PFSK-1 (cell line): ENCODE results near the gene ETS2.

Source experiments
- FOXP2 ChIP-seq: optimal IDR thresholded peaks from 2 replicates; pipeline ENCODE3; 2011; ENCODE audit warnings: borderline replicate concordance, control low read depth, inconsistent platforms; ENCODE audit not compliant: insufficient read depth; ENCODE audit errors: extremely low read length, extremely low read depth
- POLR2AphosphoS5 ChIP-seq: IDR thresholded peaks from 2 replicates; pipeline ENCODE4 v1.6.1; 2012; ENCODE audit warnings: low read depth, mild to moderate bottlenecking, control low read depth, low read length, moderate library complexity
- SIN3A ChIP-seq: IDR thresholded peaks from 2 replicates; pipeline ENCODE4 v1.6.1; 2012; ENCODE audit warnings: mild to moderate bottlenecking, low read length, moderate library complexity, borderline replicate concordance; ENCODE audit not compliant: insufficient read depth
- TAF1 ChIP-seq: IDR thresholded peaks from 2 replicates; pipeline ENCODE4 v1.6.1; 2012; ENCODE audit warnings: low read length, control low read depth, borderline replicate concordance; ENCODE audit not compliant: insufficient read depth
- TF ChIP-seq, protein P1 (sequence below), 2 experiments: IDR thresholded peaks; 2 replicates each; pipeline versions ENCODE4 v1.6.1 to v1.8.0; 2011 to 2012; ENCODE audit warnings: low read depth in 2 of 2, low read length in 2 of 2, control low read depth in 1 of 2, inconsistent platforms in 1 of 2, mild to moderate bottlenecking in 1 of 2, moderate library complexity in 1 of 2; ENCODE audit not compliant: insufficient read depth in 1 of 2

The ETS2 gene

GRCh38 chr21:38787016-38787415 is 18.7 kb upstream of the ETS2 start:
- TF ChIP-seq FOXP2, result no peak
- TF ChIP-seq POLR2AphosphoS5, result no peak
- TF ChIP-seq, protein P1, sequence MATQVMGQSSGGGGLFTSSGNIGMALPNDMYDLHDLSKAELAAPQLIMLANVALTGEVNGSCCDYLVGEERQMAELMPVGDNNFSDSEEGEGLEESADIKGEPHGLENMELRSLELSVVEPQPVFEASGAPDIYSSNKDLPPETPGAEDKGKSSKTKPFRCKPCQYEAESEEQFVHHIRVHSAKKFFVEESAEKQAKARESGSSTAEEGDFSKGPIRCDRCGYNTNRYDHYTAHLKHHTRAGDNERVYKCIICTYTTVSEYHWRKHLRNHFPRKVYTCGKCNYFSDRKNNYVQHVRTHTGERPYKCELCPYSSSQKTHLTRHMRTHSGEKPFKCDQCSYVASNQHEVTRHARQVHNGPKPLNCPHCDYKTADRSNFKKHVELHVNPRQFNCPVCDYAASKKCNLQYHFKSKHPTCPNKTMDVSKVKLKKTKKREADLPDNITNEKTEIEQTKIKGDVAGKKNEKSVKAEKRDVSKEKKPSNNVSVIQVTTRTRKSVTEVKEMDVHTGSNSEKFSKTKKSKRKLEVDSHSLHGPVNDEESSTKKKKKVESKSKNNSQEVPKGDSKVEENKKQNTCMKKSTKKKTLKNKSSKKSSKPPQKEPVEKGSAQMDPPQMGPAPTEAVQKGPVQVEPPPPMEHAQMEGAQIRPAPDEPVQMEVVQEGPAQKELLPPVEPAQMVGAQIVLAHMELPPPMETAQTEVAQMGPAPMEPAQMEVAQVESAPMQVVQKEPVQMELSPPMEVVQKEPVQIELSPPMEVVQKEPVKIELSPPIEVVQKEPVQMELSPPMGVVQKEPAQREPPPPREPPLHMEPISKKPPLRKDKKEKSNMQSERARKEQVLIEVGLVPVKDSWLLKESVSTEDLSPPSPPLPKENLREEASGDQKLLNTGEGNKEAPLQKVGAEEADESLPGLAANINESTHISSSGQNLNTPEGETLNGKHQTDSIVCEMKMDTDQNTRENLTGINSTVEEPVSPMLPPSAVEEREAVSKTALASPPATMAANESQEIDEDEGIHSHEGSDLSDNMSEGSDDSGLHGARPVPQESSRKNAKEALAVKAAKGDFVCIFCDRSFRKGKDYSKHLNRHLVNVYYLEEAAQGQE (IDR thresholded peaks at IDR 0.05; ENCODE audit: insufficient read depth in 1 of 2, low read depth in 2 of 2, low read length in 2 of 2), result no peak
- TF ChIP-seq TAF1, result no peak

DNA sequence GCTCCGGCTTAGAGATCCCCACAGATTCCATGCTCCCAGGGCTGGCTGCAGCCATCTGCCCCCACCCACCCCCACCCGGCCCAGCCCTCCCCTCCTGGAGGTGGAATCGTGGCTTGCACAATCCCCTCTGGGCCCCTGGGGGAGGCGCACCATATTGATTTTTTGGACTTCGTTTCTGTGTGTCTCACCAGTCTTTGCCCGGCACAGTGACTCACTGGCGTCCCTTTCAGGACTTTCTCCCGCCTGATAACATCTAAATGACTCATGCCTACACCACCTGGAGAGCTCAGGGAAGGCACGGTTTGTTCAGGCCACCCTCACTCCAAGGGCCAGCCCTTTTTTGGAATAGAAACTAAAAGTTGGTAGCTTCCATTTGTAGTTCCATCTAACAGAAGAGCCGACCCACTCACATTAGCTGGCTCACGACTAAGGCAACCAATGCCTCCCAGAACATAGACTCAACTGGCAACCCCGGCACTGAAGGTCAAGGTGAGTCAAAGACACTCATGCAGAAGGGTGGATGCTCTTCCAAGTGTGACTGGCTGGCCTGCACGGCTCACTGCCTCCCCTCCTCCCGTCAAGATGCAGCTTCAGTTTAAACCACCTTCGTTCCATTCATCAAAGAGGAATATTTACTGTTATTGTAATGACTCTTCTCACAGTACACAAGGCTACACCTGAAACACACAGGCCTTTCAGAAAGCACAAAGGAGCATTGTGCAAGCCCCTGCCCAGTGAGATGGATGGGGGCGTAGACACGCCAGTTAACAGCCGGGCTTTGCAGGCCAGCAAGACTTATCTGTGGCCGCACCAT is 18.1 kb upstream of the ETS2 start:
- TF ChIP-seq, protein P1 (IDR thresholded peaks at IDR 0.05; ENCODE audit: insufficient read depth in 1 of 2, low read depth in 2 of 2, low read length in 2 of 2), result no peak
- no peak for TF ChIP-seq POLR2AphosphoS5

DNA sequence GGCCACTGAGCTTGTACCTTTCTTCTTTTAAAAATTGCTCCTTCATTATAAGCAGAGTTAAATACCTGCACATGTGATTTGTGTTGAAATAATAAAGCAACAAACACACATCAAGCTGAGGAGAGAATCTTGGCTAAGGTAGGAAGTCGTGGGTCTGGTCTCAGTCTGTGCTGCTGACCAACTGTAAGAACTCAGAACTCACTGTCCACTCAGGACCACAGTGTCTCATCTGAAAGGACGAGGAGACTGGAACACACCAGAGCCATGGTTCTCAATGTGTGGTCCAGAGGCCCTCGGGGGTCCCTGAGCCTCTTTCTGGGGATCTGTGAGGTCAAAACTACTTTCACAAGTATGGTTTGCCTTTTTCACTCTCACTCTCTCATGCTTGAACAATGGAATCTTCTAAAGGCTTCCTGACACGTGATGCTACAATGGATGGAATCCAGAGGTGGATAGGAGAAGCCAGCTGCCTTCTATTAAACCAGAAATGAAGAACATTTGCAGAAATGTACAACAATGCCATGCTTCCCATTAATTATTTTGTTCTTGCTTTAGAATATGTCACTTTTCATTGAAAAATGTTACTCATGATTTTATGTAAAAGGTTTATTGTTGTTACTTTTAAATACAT is 17.3 kb upstream of the ETS2 start:
- TF ChIP-seq FOXP2 (no peak), SIN3A (no peak), POLR2AphosphoS5 (no peak), TAF1 (no peak)
- TF ChIP-seq, protein P1 (IDR thresholded peaks at IDR 0.05; ENCODE audit: insufficient read depth in 1 of 2, low read depth in 2 of 2, low read length in 2 of 2), result no peak

GRCh38 chr21:38789275-38789674 is 16.5 kb upstream of the ETS2 start:
- no peak for TF ChIP-seq SIN3A
- no peak for TF ChIP-seq POLR2AphosphoS5
- TF ChIP-seq, protein P1 (IDR thresholded peaks at IDR 0.05; ENCODE audit: insufficient read depth in 1 of 2, low read depth in 2 of 2, low read length in 2 of 2), result no peak
- TF ChIP-seq FOXP2, result no peak
- no peak for TF ChIP-seq TAF1

GRCh38 chr21:38790059-38790458 is 15.7 kb upstream of the ETS2 start:
- TF ChIP-seq, protein P1 (IDR thresholded peaks at IDR 0.05; ENCODE audit: insufficient read depth in 1 of 2, low read depth in 2 of 2, low read length in 2 of 2), result no peak
